GM18868 (cell line): Measurements from ENCODE around the gene CBL.
A peak's percentile ranks its signal among the peaks of the same experiment; 100 is the strongest.
"Not testable (repeated sequence)": the region's sequence is repeated elsewhere in the genome, so short reads cannot be mapped to it uniquely, and the experiment has no call there.

Experiments used
- ATAC-seq: cut with Tn5 transposase; IDR thresholded peaks from one replicate; pipeline ENCODE4 v1.9.1; 2021; ENCODE audit warnings: mild to moderate bottlenecking, moderate library complexity; ENCODE audit not compliant: unreplicated experiment

Gene CBL

DNA sequence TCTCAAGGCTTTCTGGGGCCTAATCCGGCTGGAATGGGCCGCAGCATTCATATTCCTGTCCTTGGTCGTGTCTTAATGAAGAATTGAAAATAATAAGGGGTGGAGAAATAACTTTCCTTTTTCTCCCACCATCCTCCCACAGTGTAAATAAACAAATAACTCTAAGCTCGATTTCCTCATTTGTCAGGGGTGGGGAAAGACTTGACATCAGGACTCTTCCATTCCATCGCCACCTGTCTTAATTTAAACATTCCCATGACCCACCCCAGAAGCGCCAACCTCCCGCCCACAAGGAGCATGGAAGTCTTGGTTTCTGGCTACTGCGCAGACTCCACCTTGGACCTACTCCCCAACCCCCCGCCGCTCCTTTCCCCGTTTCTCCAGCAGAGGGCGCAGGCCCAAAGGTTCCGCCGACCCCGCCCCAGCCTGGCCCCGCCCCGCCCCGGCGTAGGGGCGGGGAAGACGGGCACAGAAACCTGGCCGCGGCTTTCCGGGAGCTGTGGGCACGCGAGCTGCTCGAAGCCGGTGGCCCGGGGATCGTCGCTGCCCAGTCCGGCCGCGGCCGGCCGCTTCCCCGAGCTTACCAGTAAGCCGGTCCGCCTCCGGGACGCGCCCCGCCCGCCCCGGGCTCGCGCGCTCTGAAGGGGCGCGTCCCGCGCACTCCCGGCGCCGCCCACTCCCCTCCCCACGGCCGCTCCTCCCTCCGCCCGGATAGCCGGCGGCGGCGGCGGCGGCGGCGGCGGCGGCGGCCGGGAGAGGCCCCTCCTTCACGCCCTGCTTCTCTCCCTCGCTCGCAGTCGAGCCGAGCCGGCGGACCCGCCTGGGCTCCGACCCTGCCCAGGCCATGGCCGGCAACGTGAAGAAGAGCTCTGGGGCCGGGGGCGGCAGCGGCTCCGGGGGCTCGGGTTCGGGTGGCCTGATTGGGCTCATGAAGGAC is at the start of gene CBL:
Gene CBL, plus strand, starts transcription at position 766 of the 937 bp plus-strand sequence. Its CDS starts 79 bp downstream, at position 845.
- peak; percentile 84 for ATAC-seq

DNA sequence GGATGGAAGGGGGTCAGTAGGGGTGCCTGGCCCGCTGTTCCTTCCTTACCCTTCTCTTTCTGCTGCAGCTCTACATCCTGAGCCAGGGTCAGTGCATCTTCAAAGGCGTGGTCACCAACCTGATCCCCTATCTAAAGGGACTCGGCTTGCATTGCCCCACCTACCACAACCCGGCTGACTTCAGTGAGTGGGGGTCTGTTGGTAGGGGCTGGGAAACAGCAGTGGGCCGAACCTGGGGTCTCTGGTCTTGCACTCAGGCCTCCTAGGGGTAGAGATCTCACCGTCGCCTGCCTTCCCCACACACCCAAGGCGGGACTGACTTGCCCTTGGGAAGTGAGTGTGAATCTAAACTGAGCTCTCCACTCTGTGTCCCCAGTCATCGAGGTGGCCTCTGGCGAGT is 49.6 kb upstream of the CBL start:
- ATAC-seq, result no peak

DNA sequence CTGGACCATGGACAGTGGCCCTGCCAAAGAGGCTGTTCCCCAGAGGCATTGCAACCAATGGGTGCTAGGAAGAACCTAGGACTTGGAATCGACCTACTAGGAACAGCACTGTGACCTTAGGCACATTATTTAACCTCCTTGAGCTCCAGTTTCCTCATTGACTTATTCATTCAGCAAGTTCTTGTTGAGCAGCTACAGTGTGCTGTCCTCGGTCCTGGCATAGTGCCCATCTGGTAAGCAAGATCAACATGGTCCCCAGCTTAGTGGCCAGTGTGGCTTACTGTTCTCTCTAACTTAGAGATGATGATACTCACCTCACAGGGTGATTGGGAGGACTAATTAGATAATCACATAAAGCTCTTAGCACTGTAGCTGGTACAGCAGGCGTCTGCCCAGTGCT is 49.1 kb upstream of the CBL start:
- ATAC-seq, result no peak

DNA sequence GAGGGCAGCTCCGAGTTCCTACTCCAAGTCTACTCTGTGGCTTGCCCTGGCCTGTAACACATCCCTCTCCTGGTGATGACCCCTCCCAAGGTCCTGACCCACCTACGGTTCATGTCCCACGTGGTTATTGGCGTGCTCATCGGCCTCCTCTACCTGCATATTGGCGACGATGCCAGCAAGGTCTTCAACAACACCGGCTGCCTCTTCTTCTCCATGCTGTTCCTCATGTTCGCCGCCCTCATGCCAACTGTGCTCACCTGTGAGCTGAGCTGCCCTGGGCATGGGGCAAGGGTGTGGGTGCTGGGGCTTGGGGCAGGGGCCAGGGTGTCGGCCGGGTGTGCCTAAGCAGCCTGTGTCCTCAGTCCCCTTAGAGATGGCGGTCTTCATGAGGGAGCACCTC is 47.7 kb upstream of the CBL start:
- no peak for ATAC-seq

DNA sequence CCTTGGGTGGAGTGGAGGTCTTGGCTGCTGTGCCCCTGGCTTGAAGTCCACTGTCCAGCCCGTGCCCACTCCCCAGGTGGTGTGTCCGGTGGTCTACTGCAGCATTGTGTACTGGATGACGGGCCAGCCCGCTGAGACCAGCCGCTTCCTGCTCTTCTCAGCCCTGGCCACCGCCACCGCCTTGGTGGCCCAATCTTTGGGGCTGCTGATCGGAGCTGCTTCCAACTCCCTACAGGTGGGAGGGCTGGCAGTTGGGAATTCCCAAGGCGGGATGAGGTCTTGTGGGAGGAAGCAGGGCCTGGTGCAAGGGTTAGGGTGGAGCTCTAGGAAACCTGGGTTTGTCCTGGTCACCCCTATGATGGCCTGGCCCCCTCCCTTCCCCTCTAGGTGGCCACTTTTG is 46.0 kb upstream of the CBL start:
- no peak for ATAC-seq

DNA sequence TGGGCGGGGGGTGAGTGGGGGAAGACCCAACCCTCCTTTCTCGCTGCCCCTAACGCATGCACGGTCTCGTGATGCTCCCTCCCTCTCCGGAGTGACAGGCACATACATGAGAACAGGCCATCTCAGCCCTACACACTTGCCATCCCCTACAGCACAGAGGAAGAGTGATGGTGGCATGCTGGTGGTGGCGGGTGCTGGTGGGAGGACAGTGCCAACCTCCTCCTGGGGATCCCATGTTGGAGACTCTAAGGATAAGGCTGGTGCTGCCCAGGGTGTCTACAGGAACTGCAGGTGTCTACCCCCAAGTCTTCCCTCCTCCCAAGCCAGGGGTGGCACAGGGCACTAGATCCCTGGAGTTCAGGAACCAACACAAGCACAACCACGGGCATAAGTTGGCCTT is 44.3 kb upstream of the CBL start:
- ATAC-seq, result no peak

DNA sequence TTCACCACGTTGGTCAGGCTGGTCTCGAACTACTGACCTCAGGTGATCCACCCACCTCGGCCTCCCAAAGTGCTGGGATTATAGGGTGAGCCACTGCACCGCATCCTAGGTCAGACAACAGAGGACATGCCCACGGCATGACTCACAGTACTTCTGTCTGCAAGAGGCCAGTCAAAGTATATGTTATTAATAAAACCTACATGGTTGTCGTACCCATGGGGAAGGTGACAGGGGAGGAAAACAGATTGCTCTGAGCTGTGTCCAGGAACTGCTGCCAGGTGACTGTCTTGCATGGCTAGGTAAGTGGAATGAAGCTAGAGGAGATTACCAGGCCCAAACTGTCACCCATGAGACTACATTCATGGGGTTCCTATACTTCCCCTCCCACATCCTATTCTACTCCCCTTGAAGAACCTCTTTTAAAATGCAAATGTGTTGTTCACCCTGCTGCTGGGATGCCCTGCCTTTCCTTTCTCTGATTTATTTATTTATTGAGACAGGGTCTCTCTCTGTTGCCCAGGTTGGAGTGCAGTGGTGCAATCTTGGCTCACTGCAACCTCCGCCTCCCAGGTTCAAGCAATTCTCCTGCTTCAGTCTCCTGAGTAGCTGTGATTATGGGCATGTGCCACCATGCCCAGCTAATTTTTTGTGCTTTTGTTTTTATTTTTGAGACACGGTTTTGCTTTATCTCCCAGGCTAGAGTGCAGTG is 39.6 kb upstream of the CBL start:
- no peak for ATAC-seq

DNA sequence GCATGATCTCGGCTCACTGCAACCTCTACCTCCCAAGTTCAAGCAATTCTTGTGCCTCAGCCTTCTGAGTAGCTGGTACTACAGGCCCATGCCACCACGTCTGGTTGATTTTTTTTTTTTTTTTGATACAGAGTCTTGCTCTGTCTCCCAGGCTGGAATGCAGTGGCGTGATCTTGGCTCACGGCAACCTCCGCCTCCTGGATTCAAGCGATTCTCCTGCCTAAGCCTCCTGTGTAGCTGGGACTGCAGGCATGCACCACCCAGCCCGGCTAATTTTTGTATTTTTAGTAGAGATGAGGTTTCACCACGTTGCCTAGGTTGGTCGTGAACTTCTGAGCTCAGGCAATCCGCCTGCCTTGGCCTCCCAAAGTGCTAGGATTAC is 39.1 kb upstream of the CBL start:
- ATAC-seq, result not testable (repeated sequence)

DNA sequence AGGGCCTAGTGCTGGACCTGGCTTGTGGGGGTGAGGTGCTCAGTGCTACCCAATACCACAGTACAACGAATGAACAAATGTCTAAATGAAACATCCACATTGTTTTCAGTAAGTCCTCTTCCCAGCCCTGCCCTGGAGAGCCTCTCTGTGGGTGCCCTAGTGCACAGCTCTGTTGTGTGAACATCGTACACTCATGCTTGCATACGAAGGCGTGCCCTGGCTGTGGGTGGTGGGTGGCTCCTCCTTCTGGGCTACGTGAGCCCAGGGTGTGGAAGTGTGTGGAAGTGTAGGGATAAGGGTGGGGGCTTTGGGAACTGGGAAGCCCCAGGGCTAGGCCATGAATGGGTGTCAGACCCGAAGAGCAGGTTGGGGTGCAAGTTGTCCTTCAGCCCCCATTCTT is 38.2 kb upstream of the CBL start:
- ATAC-seq, result no peak

DNA sequence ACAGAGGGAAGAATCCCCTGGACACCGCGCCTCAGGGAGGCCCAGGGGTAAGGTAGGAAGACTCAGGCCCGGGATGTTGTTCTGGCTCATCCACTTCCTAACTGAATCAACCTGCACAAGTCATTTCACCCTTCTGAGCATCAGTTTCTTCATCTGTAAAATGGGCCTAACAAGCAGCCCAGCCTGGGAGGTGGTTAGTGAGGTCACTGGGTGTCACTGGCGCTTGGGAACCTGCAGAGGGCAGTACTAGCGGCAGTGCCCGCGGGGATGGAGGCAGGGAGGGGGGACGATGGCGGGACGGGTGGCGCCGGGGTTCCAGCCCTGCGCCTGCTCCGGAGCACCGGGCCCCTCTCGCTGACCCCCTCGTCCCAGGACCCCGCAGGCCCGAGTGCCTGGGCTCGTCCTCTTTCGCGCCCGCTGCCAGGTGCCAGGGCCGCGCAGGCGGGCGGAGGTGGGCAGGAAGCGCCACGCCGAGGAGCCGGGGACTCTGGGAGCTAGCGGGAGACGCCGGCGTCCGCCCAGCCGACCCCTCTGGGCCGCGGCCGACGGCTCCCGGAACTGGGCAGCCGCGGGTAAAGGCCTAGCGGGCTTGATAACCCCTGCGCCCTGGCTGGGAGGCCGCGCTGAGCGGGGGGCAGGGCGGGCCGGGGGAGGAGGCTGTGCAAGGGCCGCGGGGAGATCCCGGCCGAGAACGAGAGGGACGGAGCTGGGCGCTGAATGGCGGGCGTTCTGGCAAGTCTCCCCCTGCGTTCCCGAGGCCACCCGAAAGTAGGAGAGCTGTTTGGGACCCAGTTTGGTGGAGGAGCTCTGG is 37.5 kb upstream of the CBL start, which contains the start of gene NLRX1:
Gene NLRX1, plus strand, starts transcription at position 255 of the 811 bp plus-strand sequence. CDS start 2,679 bp downstream, outside the sequence.
- peak; percentile 93 for ATAC-seq

DNA sequence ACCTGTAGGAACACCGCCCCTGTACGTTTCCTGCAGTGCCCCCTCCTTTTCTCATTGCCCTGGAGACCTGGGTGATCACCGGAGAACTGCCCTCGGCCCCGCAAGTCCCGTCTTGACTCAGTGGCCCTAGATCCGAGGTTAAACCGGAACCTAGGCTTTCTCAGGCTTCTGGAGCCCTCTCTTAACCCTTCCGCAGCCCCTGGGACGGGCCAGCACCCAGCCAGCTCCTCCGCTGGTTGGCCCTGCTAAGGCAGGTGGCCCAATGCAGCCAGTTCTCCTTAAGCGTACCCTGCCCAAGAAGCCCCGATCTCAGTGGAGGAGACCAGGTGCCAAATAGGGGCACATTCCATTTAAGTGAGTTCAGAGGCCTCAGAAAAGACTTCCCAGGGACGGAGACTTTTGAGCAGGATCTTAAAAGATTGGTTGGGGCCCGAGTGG is 36.8 kb upstream of the CBL start:
- peak; percentile 8 for ATAC-seq

DNA sequence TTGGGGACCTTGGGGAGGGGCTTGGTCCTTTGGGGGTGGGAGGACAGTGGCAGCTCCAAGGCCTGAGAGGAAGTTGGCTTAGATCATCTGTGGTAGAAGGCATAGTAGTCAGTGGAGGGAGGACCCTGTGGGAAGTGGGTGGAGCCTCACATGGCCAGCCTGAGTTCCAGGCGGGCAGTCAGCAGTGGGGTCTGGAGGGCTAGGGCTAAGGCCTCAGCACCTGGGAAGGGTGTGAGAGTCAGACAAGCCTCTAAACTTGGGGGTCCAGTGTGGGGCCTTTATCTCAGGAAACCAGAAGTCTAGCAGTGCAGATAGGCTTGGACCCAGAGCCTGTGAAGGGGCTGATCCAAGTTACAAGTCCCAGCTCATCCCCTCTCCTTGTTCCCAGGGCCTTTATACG is 33.6 kb upstream of the CBL start:
- ATAC-seq, result no peak

DNA sequence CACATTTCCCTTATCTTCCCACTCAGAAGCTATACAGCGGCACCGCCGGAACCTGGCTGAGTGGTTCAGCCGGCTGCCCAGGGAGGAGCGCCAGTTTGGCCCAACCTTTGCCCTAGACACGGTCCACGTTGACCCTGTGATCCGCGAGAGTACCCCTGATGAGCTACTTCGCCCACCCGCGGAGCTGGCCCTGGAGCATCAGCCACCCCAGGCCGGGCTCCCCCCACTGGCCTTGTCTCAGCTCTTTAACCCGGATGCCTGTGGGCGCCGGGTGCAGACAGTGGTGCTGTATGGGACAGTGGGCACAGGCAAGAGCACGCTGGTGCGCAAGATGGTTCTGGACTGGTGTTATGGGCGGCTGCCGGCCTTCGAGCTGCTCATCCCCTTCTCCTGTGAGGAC is 32.7 kb upstream of the CBL start:
- no peak for ATAC-seq

DNA sequence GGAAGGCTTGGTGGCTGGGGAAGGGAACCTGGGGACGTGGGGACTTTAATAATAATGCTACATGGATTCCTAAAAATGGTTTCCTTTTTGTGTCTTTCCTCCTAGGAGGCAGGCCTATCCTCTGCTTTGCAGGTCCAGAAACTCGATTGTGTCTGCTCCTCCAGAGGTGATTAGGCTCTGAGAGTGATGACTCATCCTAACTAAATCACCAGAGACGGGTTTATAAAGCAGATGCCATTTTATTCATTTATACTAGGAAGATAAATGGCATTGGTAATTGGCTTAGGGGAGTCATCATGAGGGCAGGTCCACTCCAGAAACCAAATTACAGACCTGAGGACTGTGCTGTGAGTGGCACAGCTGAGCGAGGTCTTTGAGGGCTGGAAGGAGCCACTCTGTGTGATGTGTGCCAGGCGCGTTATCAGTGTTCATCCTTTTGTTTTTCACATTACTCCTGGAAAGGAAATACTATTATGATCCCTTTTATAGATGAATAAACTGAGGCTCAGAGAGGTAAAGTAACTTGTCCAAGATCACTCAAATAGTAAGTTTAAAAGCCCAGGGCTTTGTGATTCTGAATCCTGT is 30.6 kb upstream of the CBL start:
- no peak for ATAC-seq

DNA sequence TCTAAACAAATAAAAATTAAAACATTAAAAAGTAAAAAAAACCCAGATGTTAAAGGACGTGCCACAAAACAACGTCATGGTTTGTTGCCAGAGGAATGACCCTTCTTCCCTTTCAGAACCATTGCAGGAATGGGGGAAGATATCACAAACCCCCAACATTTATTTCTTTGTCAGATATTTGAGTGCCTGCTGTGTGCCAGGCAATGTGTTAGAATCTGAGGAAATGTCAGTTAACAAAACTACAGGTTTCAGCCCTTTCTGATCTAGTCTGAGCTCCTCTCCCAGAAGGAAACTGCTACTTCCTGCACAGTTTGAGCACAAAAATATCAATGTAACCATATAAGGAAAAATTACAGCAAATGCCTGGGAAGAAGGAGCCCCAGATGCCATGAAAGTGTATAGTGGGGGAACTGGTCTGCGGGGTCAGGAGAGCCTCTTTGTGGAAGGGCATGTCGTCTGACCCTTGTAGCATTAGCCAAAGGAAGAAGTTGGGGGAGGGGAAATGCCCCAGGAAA is 27.9 kb upstream of the CBL start:
- ATAC-seq, result no peak

DNA sequence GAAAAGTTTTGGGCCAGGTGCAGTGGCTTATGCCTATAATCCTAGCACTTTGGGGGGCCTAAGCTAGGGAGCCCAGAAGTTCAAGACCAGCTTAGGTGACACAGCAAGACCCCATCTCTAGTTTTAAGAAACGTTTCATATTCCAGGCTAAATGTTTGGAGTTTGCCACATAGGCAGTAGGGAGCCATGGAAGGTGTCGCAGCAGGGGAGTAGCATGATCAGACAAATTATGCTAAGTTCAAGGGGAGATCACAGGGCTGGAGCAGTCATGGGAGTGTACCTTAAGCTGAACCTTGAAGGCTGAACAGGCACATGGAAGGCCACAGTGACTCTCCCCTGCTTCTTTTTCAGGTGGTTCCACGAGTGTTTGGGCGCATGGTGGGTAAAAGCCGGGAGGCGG is 26.8 kb upstream of the CBL start:
- ATAC-seq, result no peak

DNA sequence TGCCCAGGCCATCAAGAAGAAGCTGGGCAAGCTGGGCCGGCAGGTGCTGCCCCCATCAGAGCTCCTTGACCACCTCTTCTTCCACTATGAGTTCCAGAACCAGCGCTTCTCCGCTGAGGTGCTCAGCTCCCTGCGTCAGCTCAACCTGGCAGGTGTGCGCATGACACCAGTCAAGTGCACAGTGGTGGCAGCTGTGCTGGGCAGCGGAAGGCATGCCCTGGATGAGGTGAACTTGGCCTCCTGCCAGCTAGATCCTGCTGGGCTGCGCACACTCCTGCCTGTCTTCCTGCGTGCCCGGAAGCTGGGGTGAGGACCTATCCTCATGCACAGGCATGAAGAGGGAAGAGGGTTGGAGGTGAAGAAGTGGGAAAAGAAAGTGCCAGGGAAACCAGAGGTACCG is 26.2 kb upstream of the CBL start:
- ATAC-seq, result no peak

DNA sequence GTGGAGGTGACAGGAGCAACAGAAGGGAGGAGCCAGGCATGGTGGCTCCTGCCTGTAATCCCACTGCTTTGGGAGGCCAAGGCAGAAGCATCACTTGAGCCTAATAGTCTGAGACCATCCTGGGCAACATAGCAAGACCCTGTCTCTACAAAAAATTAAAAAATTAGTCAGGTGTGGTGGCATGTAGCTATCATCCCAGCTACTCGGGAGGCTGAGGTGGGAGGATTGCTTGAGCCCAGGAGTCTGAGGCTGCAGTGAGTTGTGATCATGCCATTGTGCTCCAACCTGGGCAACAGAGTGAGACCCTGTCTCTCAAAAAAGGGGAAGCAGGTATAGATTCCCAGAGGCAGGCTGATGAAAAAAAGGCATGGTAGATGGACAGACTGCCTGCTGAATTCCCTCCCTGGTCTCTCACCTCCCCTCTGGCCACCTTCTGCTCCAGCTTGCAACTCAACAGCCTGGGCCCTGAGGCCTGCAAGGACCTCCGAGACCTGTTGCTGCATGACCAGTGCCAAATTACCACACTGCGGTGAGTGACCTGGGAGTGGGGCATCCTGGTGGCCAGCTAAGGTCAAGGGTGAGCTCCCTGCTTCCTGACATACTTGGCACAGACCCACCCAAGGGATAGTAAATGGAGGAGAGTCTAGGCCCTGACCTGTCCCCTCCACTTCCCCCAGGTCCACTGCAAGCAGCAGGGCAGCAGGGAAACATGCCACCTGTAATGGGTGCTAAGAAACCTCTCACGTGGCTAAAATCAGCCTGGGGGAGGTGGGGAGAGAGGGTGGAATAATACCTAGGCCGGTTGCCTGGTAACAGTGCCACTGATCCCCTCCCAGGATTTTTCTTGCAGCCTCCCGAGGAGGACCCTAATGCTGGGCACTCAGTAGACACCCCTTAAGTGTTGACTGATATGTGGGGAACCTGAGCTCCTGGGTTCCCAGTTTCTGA is 25.1 kb upstream of the CBL start:
- no peak for ATAC-seq

DNA sequence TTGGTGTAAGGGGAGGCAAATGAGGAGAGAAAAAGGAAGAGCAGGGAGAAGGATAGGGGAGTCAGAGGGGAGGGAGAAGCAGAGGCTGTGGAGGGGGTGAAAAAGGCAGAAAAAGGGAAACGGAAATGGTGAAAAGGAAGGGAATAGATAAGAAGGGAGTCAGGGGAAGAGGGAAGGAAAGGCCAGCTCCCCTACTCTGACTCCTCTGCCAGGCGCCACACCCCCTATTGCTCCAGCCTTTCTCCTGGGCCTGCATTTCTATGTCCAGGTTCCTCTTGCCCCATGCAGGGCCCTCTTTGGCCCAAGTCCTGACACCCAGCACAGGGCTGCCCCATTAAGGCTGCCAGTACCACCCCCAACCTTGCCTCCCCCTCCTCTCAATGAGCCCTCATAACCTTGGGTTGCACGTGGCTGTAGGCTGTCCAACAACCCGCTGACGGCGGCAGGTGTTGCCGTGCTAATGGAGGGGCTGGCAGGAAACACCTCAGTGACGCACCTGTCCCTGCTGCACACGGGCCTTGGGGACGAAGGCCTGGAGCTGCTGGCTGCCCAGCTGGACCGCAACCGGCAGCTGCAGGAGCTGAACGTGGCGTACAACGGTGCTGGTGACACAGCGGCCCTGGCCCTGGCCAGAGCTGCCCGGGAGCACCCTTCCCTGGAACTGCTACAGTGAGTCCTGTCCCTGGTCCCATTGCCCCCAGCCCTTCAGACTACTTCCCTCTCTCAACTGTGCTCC is 24.3 kb upstream of the CBL start:
- ATAC-seq, result no peak
